IPS-11a (cell line): ENCODE measurements around the gene UCK1.
"Not testable (repeated sequence)": the region's sequence is repeated elsewhere in the genome, so short reads cannot be mapped to it uniquely, and the experiment has no call there.

ENCODE experiments used
- H3K4me3 ChIP-seq: one replicate; pipeline ENCODE4 v1.5.1; 2013; ENCODE audit warnings: low read depth, low read length, control low read depth

The UCK1 gene

GRCh38 chr9:131554087-131554842 lies 23.2 kb upstream of the UCK1 start:
- H3K4me3 ChIP-seq, result no peak overlapping the region

GRCh38 chr9:131552030-131552429 lies 21.0 kb upstream of the UCK1 start:
- no peak overlapping the region for H3K4me3 ChIP-seq

- not testable (repeated sequence) for H3K4me3 ChIP-seq
Measured at GRCh38 chr9:131550465-131550864, 19.4 kb upstream of the UCK1 start.

- H3K4me3 ChIP-seq, result not testable (repeated sequence)
Measured at GRCh38 chr9:131549186-131549585, 18.1 kb upstream of the UCK1 start.

GRCh38 chr9:131546336-131547084 lies 15.4 kb upstream of the UCK1 start:
- H3K4me3 ChIP-seq, result peak overlapping the region; percentile 17

GRCh38 chr9:131545786-131546335 lies 14.8 kb upstream of the UCK1 start:
- H3K4me3 ChIP-seq, result peak overlapping the region; percentile 17

GRCh38 chr9:131545003-131545785 lies 14.1 kb upstream of the UCK1 start, which contains the start of gene PRRT1B:
Gene PRRT1B (plus strand): TSS chr9:131545523. CDS start chr9:131545616, 93 bp downstream.
- peak within 1 kb of the TSS; percentile 17 for H3K4me3 ChIP-seq

GRCh38 chr9:131543141-131543540 lies 12.1 kb upstream of the UCK1 start:
- no peak overlapping the region for H3K4me3 ChIP-seq

GRCh38 chr9:131539223-131539923 lies 8.3 kb upstream of the UCK1 start:
- no peak overlapping the region for H3K4me3 ChIP-seq

- H3K4me3 ChIP-seq, result no peak overlapping the region
Measured at GRCh38 chr9:131537946-131538345, 6.9 kb upstream of the UCK1 start.

- H3K4me3 ChIP-seq, result no peak overlapping the region
Measured at GRCh38 chr9:131534721-131535237, 3.7 kb upstream of the UCK1 start.

GRCh38 chr9:131530546-131530919 lies 530 bp downstream of the UCK1 start:
- peak overlapping the region; percentile 70 for H3K4me3 ChIP-seq

- H3K4me3 ChIP-seq, result peak overlapping the region; percentile 70
Measured at GRCh38 chr9:131529597-131530545, 1.2 kb downstream of the UCK1 start.

- H3K4me3 ChIP-seq, result no peak overlapping the region
Measured at GRCh38 chr9:131528886-131529505, 2.1 kb downstream of the UCK1 start.

- no peak overlapping the region for H3K4me3 ChIP-seq
Measured at GRCh38 chr9:131528186-131528585, 2.9 kb downstream of the UCK1 start.

- no peak overlapping the region for H3K4me3 ChIP-seq
Measured at GRCh38 chr9:131525643-131526565, 5.2 kb downstream of the UCK1 start.

- no peak overlapping the region for H3K4me3 ChIP-seq
Measured at GRCh38 chr9:131524665-131525315, 6.3 kb downstream of the UCK1 start.
